CD4-positive, alpha-beta T cell treated with Interleukin-21 for 1 hour (primary cell): ENCODE results near the gene EPS8L1.
"Not testable (repeated sequence)": the region's sequence is repeated elsewhere in the genome, so short reads cannot be mapped to it uniquely, and the experiment has no call there.

Experiments
- DNase-seq: peaks from one replicate; pipeline ENCODE4 v3.0.0-alpha.2; 2020

EPS8L1 gene

GRCh38 chr19:55096061-55096701, 20.5 kb downstream of the EPS8L1 start:
- no peak for DNase-seq

- no peak for DNase-seq
Measured at GRCh38 chr19:55097864-55098715, 22.4 kb downstream of the EPS8L1 start.

- no peak for DNase-seq
Measured at GRCh38 chr19:55098716-55099556, 23.3 kb downstream of the EPS8L1 start.

- DNase-seq: no peak
Measured at GRCh38 chr19:55099557-55100506, 24.2 kb downstream of the EPS8L1 start.

GRCh38 chr19:55101261-55101660, 25.6 kb downstream of the EPS8L1 start:
- DNase-seq: no peak

- DNase-seq: no peak
Measured at GRCh38 chr19:55103190-55103589, 27.5 kb downstream of the EPS8L1 start.

GRCh38 chr19:55105237-55105636, 29.6 kb downstream of the EPS8L1 start:
- DNase-seq: no peak

- DNase-seq: no peak
Measured at GRCh38 chr19:55106591-55106990, 30.9 kb downstream of the EPS8L1 start.

GRCh38 chr19:55107252-55107651, 31.6 kb downstream of the EPS8L1 start:
- not testable (repeated sequence) for DNase-seq

GRCh38 chr19:55109527-55110291, 34.0 kb downstream of the EPS8L1 start:
- DNase-seq: no peak

GRCh38 chr19:55111238-55111831, 35.7 kb downstream of the EPS8L1 start:
- no peak for DNase-seq

GRCh38 chr19:55112246-55112776, 36.6 kb downstream of the EPS8L1 start:
- no peak for DNase-seq

GRCh38 chr19:55112777-55113569, 37.3 kb downstream of the EPS8L1 start:
- DNase-seq: no peak

GRCh38 chr19:55113570-55114039, 37.9 kb downstream of the EPS8L1 start:
- DNase-seq: no peak

GRCh38 chr19:55114566-55115145, 39.0 kb downstream of the EPS8L1 start:
- DNase-seq: no peak

GRCh38 chr19:55115446-55116065, 39.9 kb downstream of the EPS8L1 start:
- peak; percentile 9 for DNase-seq

- DNase-seq: peak; percentile 63
Measured at GRCh38 chr19:55116232-55116858, 40.7 kb downstream of the EPS8L1 start.
